C4-2B (cell line): ENCODE results near the gene GRAP2.

Experiments
- CTCF ChIP-seq: fragments of 450-650 bp; conservative IDR thresholded peaks from 2 replicates; pipeline ENCODE4 v1.5.1; 2017; ENCODE audit warnings: mild to moderate bottlenecking
- ZFX ChIP-seq: fragments of 450-650 bp; IDR thresholded peaks from 2 replicates; pipeline ENCODE4 v1.6.1; 2017

DNA sequence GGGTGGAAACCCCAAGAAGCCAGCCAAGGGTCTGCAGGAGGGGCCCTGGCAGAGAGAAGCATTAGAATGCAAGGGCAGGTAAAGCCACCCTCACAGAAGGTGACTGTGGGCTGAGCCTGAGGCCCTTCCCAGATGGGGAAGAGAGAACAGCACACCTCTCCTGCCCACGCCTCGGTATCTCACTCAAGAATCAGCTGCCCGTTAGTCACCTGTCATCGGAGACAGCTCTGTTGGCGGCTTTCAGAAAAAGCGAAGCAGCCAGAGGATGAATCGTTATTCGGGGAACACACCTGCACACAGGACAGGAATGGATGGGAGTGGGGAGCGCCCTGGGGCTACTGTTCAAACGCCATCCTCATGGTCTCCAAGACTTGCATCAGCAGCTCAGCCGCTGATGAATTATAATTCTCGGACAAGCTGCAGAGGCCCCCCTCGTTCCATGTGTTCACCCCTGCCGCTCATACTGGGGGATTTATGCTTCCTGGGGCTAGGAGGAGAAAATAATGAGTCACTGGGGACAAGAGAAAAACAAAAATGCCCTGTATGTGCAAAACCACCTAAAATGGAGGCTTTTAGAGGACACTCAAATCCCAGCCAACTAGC is 37.7 kb downstream of the GRAP2 start:
- TF ChIP-seq CTCF (no peak), ZFX (no peak)
